Brain microvascular endothelial cell (primary cell): ENCODE measurements around the gene CLIP2.
A peak's percentile ranks its signal among the peaks of the same experiment; 100 is the strongest.
"Not testable (repeated sequence)": the region's sequence is repeated elsewhere in the genome, so short reads cannot be mapped to it uniquely, and the experiment has no call there.

Experiments
- DNase-seq: peaks from one replicate; pipeline ENCODE4 v3.0.0-alpha.2; 2020
- H3K27ac ChIP-seq: fragments of 250-450 bp; sonication (Bioruptor Pico); 2 replicates; pipeline ENCODE4 v1.5.1; 2020; ENCODE audit warnings: mild to moderate bottlenecking, moderate library complexity
- H3K27me3 ChIP-seq: fragments of 250-450 bp; sonication (Bioruptor Pico); replicated peaks from 2 replicates; pipeline ENCODE4 v1.5.1; 2020; ENCODE audit warnings: mild to moderate bottlenecking
- H3K36me3 ChIP-seq: fragments of 250-450 bp; sonication (Bioruptor Pico); replicated peaks from 2 replicates; pipeline ENCODE4 v1.5.1; 2020; ENCODE audit warnings: mild to moderate bottlenecking
- H3K4me3 ChIP-seq: 2 replicates; pipeline ENCODE4 v1.5.1; 2011; ENCODE audit warnings: low read depth, mild to moderate bottlenecking, control low read depth, low read length, moderate library complexity
- in situ Hi-C: cut with HindIII; loops from 2 replicates; pipeline ENCODE4 v1.10.0; 2017; ENCODE audit warnings: low sequenced_read_pairs, low pct_ligation_motif_present
- TF ChIP-seq, protein P1 (sequence below): IDR thresholded peaks from 2 replicates; pipeline ENCODE4 v1.5.1; 2011; ENCODE audit warnings: low read depth, mild to moderate bottlenecking, moderate library complexity, low read length, control low read depth, inconsistent platforms; ENCODE audit errors: missing control alignments

The CLIP2 gene

DNA sequence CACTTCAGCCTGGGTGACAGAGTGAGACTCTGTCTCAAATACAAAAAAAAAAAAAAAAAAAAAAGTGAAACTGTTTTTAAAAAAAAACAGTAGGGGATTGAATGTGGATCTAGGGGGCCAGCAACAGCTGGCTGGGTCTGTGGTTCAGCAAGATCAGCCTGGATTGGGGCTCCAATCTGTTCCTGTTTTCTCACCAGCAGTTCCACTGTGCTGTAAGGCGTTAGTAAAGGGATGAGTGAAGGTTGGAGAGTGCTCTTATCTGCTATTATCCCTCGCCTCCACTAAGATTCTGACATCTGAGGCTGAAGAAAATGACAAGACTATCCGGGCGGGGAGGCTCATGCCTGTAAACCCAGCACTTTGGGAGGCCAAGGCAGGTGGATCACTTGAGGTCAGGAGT, 122.8 kb downstream of the CLIP2 start:
- TF ChIP-seq, protein P1, sequence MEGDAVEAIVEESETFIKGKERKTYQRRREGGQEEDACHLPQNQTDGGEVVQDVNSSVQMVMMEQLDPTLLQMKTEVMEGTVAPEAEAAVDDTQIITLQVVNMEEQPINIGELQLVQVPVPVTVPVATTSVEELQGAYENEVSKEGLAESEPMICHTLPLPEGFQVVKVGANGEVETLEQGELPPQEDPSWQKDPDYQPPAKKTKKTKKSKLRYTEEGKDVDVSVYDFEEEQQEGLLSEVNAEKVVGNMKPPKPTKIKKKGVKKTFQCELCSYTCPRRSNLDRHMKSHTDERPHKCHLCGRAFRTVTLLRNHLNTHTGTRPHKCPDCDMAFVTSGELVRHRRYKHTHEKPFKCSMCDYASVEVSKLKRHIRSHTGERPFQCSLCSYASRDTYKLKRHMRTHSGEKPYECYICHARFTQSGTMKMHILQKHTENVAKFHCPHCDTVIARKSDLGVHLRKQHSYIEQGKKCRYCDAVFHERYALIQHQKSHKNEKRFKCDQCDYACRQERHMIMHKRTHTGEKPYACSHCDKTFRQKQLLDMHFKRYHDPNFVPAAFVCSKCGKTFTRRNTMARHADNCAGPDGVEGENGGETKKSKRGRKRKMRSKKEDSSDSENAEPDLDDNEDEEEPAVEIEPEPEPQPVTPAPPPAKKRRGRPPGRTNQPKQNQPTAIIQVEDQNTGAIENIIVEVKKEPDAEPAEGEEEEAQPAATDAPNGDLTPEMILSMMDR, result no peak
- H3K4me3 ChIP-seq, result no peak overlapping the region
- H3K27ac ChIP-seq, result no peak overlapping the region
- in situ Hi-C loops, result loop anchor here (25.0 kb wide), 2 partner anchors 150 to 350 kb away; no protein-coding TSS in a partner anchor
- no peak for DNase-seq
- H3K27me3 ChIP-seq, result no peaks in the 10 kb centered on the region
- no peaks in the 10 kb centered on the region for H3K36me3 ChIP-seq

DNA sequence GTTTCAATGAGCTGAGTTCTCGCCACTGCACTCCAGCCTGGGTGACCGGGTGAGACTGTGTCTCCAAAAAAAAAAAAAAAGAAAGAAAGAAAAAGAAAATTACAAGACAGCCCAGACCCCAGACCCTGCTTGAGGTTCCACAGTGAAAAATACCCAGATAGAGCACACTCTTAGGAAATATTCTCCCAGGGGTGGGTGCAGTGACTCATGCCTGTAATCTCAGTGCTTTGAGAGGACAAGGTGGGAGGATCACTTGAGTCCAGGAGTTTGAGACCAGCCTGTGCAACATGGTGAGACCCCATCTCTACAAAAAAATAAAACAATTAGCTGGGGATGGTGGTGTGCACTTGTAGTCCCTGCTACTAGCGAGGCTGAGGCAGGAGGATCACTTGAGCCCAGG, 123.4 kb downstream of the CLIP2 start:
- Histone ChIP-seq H3K27ac (no peak overlapping the region), H3K27me3 (no peaks in the 10 kb centered on the region), H3K4me3 (no peak overlapping the region), H3K36me3 (no peaks in the 10 kb centered on the region)
- TF ChIP-seq, protein P1, result no peak
- in situ Hi-C loops, result loop anchor here (25.0 kb wide), 2 partner anchors 150 to 350 kb away; no protein-coding TSS in a partner anchor
- DNase-seq, result no peak

DNA sequence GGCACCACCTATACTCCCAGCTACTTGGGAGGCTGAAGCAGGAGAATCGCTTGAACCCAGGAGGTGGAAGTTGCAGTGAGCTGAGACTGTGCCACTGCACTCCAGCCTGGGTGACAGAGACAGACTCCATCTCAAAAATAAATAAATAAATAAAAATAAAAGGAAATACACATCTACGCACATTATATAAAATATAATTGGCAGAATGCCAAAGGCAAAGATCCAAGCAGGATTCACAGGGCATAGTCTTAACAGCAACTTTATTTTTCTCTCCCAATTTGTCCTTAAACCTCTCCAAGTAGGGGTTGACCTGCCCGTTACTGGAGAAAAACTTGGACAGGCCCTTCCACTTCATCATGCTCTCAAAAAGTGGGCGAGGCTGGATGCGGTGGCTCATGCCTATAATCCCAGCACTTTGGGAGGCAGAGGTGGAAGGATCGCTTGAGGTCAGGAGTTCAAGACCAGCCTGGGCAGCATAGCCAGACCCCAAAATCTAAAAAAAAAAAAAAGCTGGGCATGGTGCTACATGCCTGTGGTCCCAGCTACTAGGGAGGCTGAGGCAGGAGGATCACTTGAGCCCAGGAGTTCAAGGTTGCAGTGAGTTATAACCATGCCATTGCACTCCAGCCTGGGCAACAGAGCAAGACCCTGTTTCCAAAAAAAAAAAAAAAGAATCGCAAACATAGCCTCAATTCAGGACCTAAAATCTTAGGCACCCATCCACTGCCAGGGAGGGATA, 125.6 kb downstream of the CLIP2 start:
- not testable (repeated sequence) for H3K27ac ChIP-seq, DNase-seq, H3K27me3 ChIP-seq, H3K4me3 ChIP-seq, H3K36me3 ChIP-seq
- in situ Hi-C loops, result loop anchor here (25.0 kb wide), 2 partner anchors 148 to 352 kb away; no protein-coding TSS in a partner anchor

DNA sequence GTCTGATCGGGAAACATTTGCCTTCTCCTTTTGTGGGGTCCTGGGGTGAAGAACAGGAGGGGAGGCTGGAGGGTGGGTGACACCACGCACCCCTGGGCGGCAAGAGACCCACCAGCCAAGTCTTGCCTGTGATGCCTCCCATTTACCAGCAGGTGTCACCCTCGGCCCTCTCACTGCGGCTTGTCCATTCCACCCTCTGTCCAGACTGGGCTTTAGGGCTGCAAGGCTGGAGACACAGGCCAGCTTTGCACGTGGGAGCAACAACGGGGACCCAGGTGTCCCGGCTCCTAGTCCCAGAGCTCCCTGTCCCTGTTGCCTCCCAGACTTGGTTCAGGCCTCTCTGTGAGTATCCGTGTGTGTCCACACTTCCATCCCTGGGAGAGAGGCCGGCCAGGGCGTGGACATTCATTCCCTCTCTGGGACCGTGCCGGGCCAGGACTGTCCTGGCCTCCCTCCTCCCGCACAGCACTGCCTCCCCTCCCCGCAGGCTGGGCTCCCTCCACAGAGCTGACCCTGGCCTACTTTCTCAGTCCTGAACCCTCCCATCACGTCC, 128.3 kb downstream of the CLIP2 start:
- Histone ChIP-seq H3K36me3 (no peaks in the 10 kb centered on the region), H3K4me3 (no peak overlapping the region), H3K27me3 (no peaks in the 10 kb centered on the region), H3K27ac (no peak overlapping the region)
- TF ChIP-seq, protein P1, result peak; percentile 98
- peak; percentile 34 for DNase-seq
- in situ Hi-C loops, result loop anchor here (25.0 kb wide), 2 partner anchors 145 to 355 kb away; no protein-coding TSS in a partner anchor

DNA sequence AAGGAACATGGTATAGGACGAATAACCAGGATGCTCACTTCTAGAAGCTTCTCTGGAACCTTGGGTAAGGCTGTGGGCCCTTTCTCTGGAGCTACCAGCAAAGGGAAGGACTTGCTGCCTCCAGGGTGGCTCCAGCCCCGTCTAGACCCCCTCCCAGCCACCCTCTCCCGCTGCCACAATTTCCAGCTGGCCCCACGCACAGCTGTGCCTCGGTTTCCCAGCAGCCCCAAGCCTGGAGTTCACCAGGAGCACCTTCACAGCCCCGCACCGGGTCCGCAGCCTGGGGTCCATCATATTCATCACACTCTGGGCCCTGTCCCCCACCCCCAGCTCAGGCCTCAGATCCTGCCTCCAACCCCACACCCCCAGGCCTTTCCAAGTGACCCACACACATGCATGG, 128.9 kb downstream of the CLIP2 start:
- Histone ChIP-seq H3K27me3 (no peaks in the 10 kb centered on the region), H3K4me3 (no peak overlapping the region), H3K36me3 (no peaks in the 10 kb centered on the region), H3K27ac (no peak overlapping the region)
- in situ Hi-C loops, result loop anchor here (25.0 kb wide), 2 partner anchors 144 to 356 kb away; no protein-coding TSS in a partner anchor
- TF ChIP-seq, protein P1, result no peak
- DNase-seq, result no peak

DNA sequence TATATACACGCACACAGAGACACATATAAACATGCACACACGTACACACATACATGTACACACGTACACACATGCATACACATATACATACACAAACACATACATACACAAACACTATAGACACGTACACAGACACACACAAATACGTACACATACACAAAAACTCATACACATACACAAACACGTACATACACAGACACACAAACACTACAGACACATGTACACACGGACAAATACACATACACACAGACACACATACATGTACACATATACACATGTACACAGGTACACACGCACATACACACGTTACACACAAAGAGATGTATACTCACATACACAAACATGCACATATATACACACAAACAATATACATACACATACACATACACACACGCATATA, 129.3 kb downstream of the CLIP2 start:
- TF ChIP-seq, protein P1, result no peak
- in situ Hi-C loops, result loop anchor here (25.0 kb wide), 2 partner anchors 144 to 356 kb away; no protein-coding TSS in a partner anchor
- Histone ChIP-seq H3K4me3 (no peak overlapping the region), H3K36me3 (no peaks in the 10 kb centered on the region), H3K27me3 (no peaks in the 10 kb centered on the region), H3K27ac (no peak overlapping the region)
- no peak for DNase-seq

DNA sequence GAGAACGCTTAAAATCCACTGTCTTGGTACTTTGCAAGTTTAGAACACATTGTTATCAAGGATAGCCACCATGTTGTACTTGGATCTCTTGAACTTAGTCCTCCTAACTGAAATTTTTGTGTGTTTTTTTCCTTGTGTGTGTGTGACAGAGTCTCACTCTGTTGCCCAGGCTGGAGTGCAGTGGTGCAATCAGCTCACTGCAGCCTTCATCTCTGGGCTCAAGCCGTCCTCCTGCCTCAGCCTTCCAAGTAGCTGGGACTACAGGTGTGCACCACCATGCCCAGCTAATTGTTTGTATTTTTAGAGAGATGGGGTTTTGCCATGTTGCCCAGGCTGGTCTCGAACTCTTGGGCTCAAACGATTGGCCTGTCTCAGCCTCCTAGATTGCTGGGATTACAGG, 130.0 kb downstream of the CLIP2 start:
- not testable (repeated sequence) for H3K27me3 ChIP-seq, H3K4me3 ChIP-seq, H3K27ac ChIP-seq, H3K36me3 ChIP-seq, DNase-seq
- in situ Hi-C loops, result loop anchor here (25.0 kb wide), 2 partner anchors 143 to 357 kb away; no protein-coding TSS in a partner anchor
